ENCODE results near the gene CEP20.

The CEP20 gene

GRCh38 chr16:15819046-15819445, 69.4 kb downstream of the CEP20 start:
- no peak overlapping the region for H3K4me3 ChIP-seq (ENCODE audit: low read length)
- TF ChIP-seq CTCF (conservative IDR thresholded peaks at IDR 0.05; ENCODE audit: low read length) = no peak

GRCh38 chr16:15817446-15817845, 71.0 kb downstream of the CEP20 start:
- DNase-seq (ENCODE audit: low read depth) = no peak
- no peak overlapping the region for H3K4me3 ChIP-seq (ENCODE audit: low read length)
- TF ChIP-seq CTCF (conservative IDR thresholded peaks at IDR 0.05; ENCODE audit: low read length) = no peak

More at GRCh38 chr16:15819046-15819445, 69.4 kb downstream of the CEP20 start:
- DNase-seq (ENCODE audit: low read depth) = no peak

GRCh38 chr16:15816228-15816627, 72.2 kb downstream of the CEP20 start:
- DNase-seq (ENCODE audit: low read depth) = no peak
- no peak for TF ChIP-seq CTCF (conservative IDR thresholded peaks at IDR 0.05; ENCODE audit: low read length)
- H3K4me3 ChIP-seq (ENCODE audit: low read length) = no peak overlapping the region
